ENCODE measurements around the gene CFAP20.
"Not testable (repeated sequence)": the region's sequence is repeated elsewhere in the genome, so short reads cannot be mapped to it uniquely, and the experiment has no call there.

The CFAP20 gene

GRCh38 chr16:58074657-58075056 lies 54.5 kb downstream of the CFAP20 start:
- no peak overlapping the region for H3K4me3 ChIP-seq (ENCODE audit: low read depth, low read length)
- in situ Hi-C loops (cut with HindIII; ENCODE audit: low sequenced_read_pairs) = no loop called here
- DNase-seq (ENCODE audit: low read depth, low spot score) = no peak
- TF ChIP-seq, protein P1, sequence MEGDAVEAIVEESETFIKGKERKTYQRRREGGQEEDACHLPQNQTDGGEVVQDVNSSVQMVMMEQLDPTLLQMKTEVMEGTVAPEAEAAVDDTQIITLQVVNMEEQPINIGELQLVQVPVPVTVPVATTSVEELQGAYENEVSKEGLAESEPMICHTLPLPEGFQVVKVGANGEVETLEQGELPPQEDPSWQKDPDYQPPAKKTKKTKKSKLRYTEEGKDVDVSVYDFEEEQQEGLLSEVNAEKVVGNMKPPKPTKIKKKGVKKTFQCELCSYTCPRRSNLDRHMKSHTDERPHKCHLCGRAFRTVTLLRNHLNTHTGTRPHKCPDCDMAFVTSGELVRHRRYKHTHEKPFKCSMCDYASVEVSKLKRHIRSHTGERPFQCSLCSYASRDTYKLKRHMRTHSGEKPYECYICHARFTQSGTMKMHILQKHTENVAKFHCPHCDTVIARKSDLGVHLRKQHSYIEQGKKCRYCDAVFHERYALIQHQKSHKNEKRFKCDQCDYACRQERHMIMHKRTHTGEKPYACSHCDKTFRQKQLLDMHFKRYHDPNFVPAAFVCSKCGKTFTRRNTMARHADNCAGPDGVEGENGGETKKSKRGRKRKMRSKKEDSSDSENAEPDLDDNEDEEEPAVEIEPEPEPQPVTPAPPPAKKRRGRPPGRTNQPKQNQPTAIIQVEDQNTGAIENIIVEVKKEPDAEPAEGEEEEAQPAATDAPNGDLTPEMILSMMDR (IDR thresholded peaks at IDR 0.05; ENCODE audit: low read depth, low read length) = no peak

DNA sequence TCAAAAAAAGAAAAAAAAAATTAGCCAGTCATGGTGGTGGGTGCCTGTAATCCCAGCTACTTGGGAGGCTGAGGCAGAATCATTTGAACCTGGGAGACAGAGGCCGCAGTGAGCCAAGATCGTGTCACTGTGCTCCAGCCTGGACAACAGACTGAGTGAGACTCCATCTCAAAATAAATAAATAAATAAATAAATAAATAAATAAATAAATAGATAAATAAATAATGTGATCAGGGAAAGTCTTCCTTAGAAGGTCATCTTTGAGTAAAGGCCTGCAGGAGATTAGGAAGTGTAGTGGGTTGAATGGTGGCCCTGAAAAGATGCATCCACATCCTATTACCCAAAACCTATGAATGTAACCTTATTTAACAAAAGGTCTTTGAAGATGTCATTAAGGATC lies 56.1 kb downstream of the CFAP20 start:
- DNase-seq (ENCODE audit: low read depth, low spot score); H3K4me3 ChIP-seq (ENCODE audit: low read depth, low read length); in situ Hi-C loops (cut with HindIII; ENCODE audit: low sequenced_read_pairs): not testable (repeated sequence)

GRCh38 chr16:58072134-58072533 lies 57.0 kb downstream of the CFAP20 start:
- DNase-seq (ENCODE audit: low read depth, low spot score); in situ Hi-C loops (cut with HindIII; ENCODE audit: low sequenced_read_pairs); H3K4me3 ChIP-seq (ENCODE audit: low read depth, low read length): not testable (repeated sequence)

GRCh38 chr16:58070585-58070984 lies 58.6 kb downstream of the CFAP20 start:
- DNase-seq (ENCODE audit: low read depth, low spot score) = no peak
- no peak overlapping the region for H3K4me3 ChIP-seq (ENCODE audit: low read depth, low read length)
- in situ Hi-C loops (cut with HindIII; ENCODE audit: low sequenced_read_pairs) = no loop called here
- TF ChIP-seq, protein P1 (IDR thresholded peaks at IDR 0.05; ENCODE audit: low read depth, low read length) = no peak
